GM12878 (cell line): Measurements from ENCODE around the gene CENPP. TPM values are rescaled to one million over a fixed set of nuclear protein-coding genes. Genes with fewer than 3 reads are reported as not detected.

ENCODE experiments used
- ATAC-seq: fragments of 200-7000 bp; cut with Tn5 transposase; 3 replicates; pipeline ENCODE4 v1.9.1; 2020; ENCODE audit warnings: mild to moderate bottlenecking, moderate library complexity
- BruUV-seq: library from RNA; stranded (reverse); fragments of 400-500 nt; replicated peaks from 2 replicates; lab custom pipeline; 2021; lab: Mats Ljungman, UMichigan
- CTCF ChIA-PET: fragments of 300-600 bp; sonication (Branson Sonifier 250); formaldehyde crosslinking; extraction: SDS; loops from one replicate; lab custom pipeline; 2021; ENCODE audit warnings: inconsistent platforms; lab: Yijun Ruan, JAX
- POLR2A ChIA-PET: fragments of 350-600 bp; formaldehyde crosslinking; extraction: SDS; loops from one replicate; lab custom pipeline; 2021; ENCODE audit warnings: inconsistent platforms; lab: Charles Lee
- RAD21 ChIA-PET: fragments of 300-600 bp; sonication (Branson Sonifier 250); formaldehyde crosslinking; loops from one replicate; lab custom pipeline; 2023; ENCODE audit warnings: antibody characterized with exemption; ENCODE audit not compliant: unreplicated experiment; lab: Charles Lee
- SMC1A ChIA-PET: fragments of 300-600 bp; sonication (Branson Sonifier 250); formaldehyde crosslinking; loops from one replicate; lab custom pipeline; 2023; ENCODE audit not compliant: unreplicated experiment, uncharacterized antibody; lab: Charles Lee
- DNase-seq: peaks from one replicate; pipeline ENCODE4 v3.0.0-alpha.2; 2011; ENCODE audit warnings: low read depth, low spot score
- FAIRE-seq: peaks from 3 replicates; lab custom pipeline; 2011; peaks lifted over from hg19 to GRCh38; lab: Jason Lieb, UNC
- H2AFZ ChIP-seq: 2 replicates; pipeline ENCODE4 v1.6.0; 2011; ENCODE audit warnings: low read depth, low read length, control low read depth; ENCODE audit not compliant: control insufficient read depth
- H3K27ac ChIP-seq: 2 replicates; pipeline ENCODE4 v1.5.1; 2011; ENCODE audit warnings: control low read depth; ENCODE audit not compliant: control insufficient read depth, insufficient read depth
- H3K27me3 ChIP-seq, 2 experiments: replicated peaks in 1 of 2; 2 replicates each; pipeline versions ENCODE4 v1.6.0 to v1.6.1; 2011; ENCODE audit warnings: low read length in 1 of 2; ENCODE audit not compliant: control insufficient read depth in 2 of 2, insufficient read depth in 2 of 2
- H3K36me3 ChIP-seq, 2 experiments: 2 replicates each; pipeline ENCODE4 v1.5.1; 2011; ENCODE audit warnings: low read length in 1 of 2; ENCODE audit not compliant: control insufficient read depth in 2 of 2, insufficient read depth in 2 of 2
- H3K4me1 ChIP-seq: 2 replicates; pipeline ENCODE4 v1.6.1; 2011; ENCODE audit warnings: mild to moderate bottlenecking, low read length, moderate library complexity, mixed read lengths; ENCODE audit not compliant: control insufficient read depth, insufficient read depth
- H3K4me2 ChIP-seq: 2 replicates; pipeline ENCODE4 v1.6.0; 2011; ENCODE audit warnings: control low read depth; ENCODE audit not compliant: control insufficient read depth, insufficient read depth
- H3K4me3 ChIP-seq: fragments of 200-600 bp; sonication (generic); 2 replicates; pipeline ENCODE4 v1.5.1; 2016
- H3K79me2 ChIP-seq: 2 replicates; pipeline ENCODE4 v1.6.0; 2011; ENCODE audit warnings: low read length; ENCODE audit not compliant: control insufficient read depth, insufficient read depth
- H3K9ac ChIP-seq: 2 replicates; pipeline ENCODE4 v1.8.0; 2011; ENCODE audit warnings: low read length, control low read depth, mixed read lengths; ENCODE audit not compliant: control insufficient read depth, insufficient read depth
- H3K9me3 ChIP-seq: replicated peaks from 3 replicates; pipeline ENCODE4 v1.5.1; 2011; ENCODE audit warnings: mild to moderate bottlenecking, low read length; ENCODE audit not compliant: control insufficient read depth, insufficient read depth
- H4K20me1 ChIP-seq: 2 replicates; pipeline ENCODE4 v1.6.0; 2011; ENCODE audit not compliant: control insufficient read depth, insufficient read depth
- CEBPZ ChIP-seq: fragments of 150-350 bp; IDR thresholded peaks from 2 replicates; pipeline ENCODE4 v1.6.1; 2016; ENCODE audit warnings: low read depth, low read length
- EGR1 ChIP-seq, 2 experiments: IDR thresholded peaks; 1 replicate in 1 of 2; 2 replicates in 1 of 2; pipeline ENCODE4 v1.6.1; 2011 to 2012; ENCODE audit warnings: low read depth in 2 of 2, low read length in 2 of 2, borderline replicate concordance in 1 of 2, mild to moderate bottlenecking in 1 of 2, moderate library complexity in 1 of 2
- FOS ChIP-seq: IDR thresholded peaks from 3 replicates; pipeline ENCODE4 v1.6.1; 2011; ENCODE audit warnings: borderline replicate concordance; ENCODE audit not compliant: insufficient read length; ENCODE audit errors: extremely low read depth
- HCFC1 ChIP-seq: fragments of 150-350 bp; IDR thresholded peaks from 2 replicates; pipeline ENCODE4 v1.6.1; 2014; ENCODE audit warnings: low read length
- HDGF ChIP-seq: fragments of 450-650 bp; IDR thresholded peaks from 2 replicates; pipeline ENCODE4 v1.6.1; 2016; ENCODE audit warnings: antibody characterized with exemption
- JUNB ChIP-seq: IDR thresholded peaks from 2 replicates; pipeline ENCODE4 v1.6.1; 2016; ENCODE audit warnings: antibody characterized with exemption, mild to moderate bottlenecking
- KDM1A ChIP-seq: fragments of 200-600 bp; sonication (generic); IDR thresholded peaks from 2 replicates; pipeline ENCODE4 v1.6.1; 2016; ENCODE audit warnings: borderline replicate concordance
- MTA3 ChIP-seq: IDR thresholded peaks from 2 replicates; pipeline ENCODE4 v1.6.1; 2012; ENCODE audit warnings: low read length, inconsistent platforms, borderline replicate concordance
- NFIC ChIP-seq: IDR thresholded peaks from 2 replicates; pipeline ENCODE4 v1.6.1; 2012; ENCODE audit warnings: low read depth, mild to moderate bottlenecking, inconsistent platforms, low read length, moderate library complexity
- NFXL1 ChIP-seq: fragments of 450-650 bp; IDR thresholded peaks from 2 replicates; pipeline ENCODE4 v1.6.1; 2017; ENCODE audit warnings: antibody characterized with exemption, mild to moderate bottlenecking, borderline replicate concordance
- NFYA ChIP-seq: IDR thresholded peaks from 2 replicates; pipeline ENCODE4 v1.6.1; 2011; ENCODE audit warnings: low read depth, mild to moderate bottlenecking, low read length, improper control_type of control experiment, borderline replicate concordance
- NR2C1 ChIP-seq: fragments of 450-650 bp; IDR thresholded peaks from 2 replicates; pipeline ENCODE4 v1.6.1; 2017; ENCODE audit warnings: antibody characterized with exemption, mild to moderate bottlenecking, moderate library complexity
- PBX3 ChIP-seq: IDR thresholded peaks from 2 replicates; pipeline ENCODE4 v1.6.1; 2011; ENCODE audit warnings: mild to moderate bottlenecking, low read depth, low read length, moderate library complexity; ENCODE audit not compliant: insufficient replicate concordance
- POLR2AphosphoS5 ChIP-seq: IDR thresholded peaks from 2 replicates; pipeline ENCODE4 v1.6.1; 2011; ENCODE audit warnings: mild to moderate bottlenecking, low read length, inconsistent platforms
- RBBP5 ChIP-seq: fragments of 200-600 bp; sonication (generic); conservative IDR thresholded peaks from 2 replicates; pipeline ENCODE4 v1.6.1; 2016
- SIN3A ChIP-seq: IDR thresholded peaks from 2 replicates; pipeline ENCODE4 v1.6.1; 2012; ENCODE audit warnings: low read depth, low read length, improper control_type of control experiment
- SMARCA5 ChIP-seq: fragments of 450-650 bp; IDR thresholded peaks from 2 replicates; pipeline ENCODE4 v1.6.1; 2017; ENCODE audit warnings: mild to moderate bottlenecking
- SUZ12 ChIP-seq: fragments of 200-600 bp; sonication (generic); IDR thresholded peaks from one replicate; pipeline ENCODE4 v1.6.1; 2018; ENCODE audit warnings: antibody characterized with exemption, mild to moderate bottlenecking; ENCODE audit not compliant: unreplicated experiment
- TCF12 ChIP-seq: IDR thresholded peaks from 2 replicates; pipeline ENCODE4 v1.6.1; 2011; ENCODE audit warnings: low read depth, mild to moderate bottlenecking, low read length
- WGBS: methylation state at CpG from one replicate; pipeline ENCODE4 v1.1.6; 2016; ENCODE audit warnings: low lambda C conversion rate; ENCODE audit not compliant: insufficient replicate concordance, insufficient coverage; ENCODE audit errors: missing lambda C conversion rate; 5-methylcytosine and 5-hydroxymethylcytosine counted together
- in situ Hi-C: fragments of 300-500 bp; cut with MboI; formaldehyde crosslinking; loops from 9 replicates; pipeline ENCODE4 v1.14.3; 2018; ENCODE audit warnings: mixed read lengths
- intact Hi-C: fragments of 100-400 bp; cut with micrococcal nuclease; formaldehyde crosslinking; loops from one replicate; pipeline ENCODE4 v1.14.2; 2022; ENCODE audit not compliant: unreplicated experiment
- polyA plus RNA-seq, 11 experiments: library from polyadenylated mRNA; depleted of rRNA in 4 of 11; unstranded in 6 of 11; stranded (reverse) in 5 of 11; fragments of >200 nt; fragmentation: Nextera tagmentation in 4 of 11; fragmentation: Illumina TruSeq in 1 of 11; extraction: Ambion mirVana in 4 of 11; extraction: Trizol in 1 of 11; gene quantifications; 1 replicate in 1 of 11; 2 replicates in 10 of 11; pipeline versions ENCODE4 v1.2.1 to v1.2.3, GENCODE V29; 2011 to 2016; ENCODE audit warnings: inconsistent platforms in 2 of 11, missing spikeins in 2 of 11, low read depth in 1 of 11
- total RNA-seq, 4 experiments: library from RNA; depleted of rRNA in 3 of 4; stranded (reverse); fragments of >200 nt in 3 of 4; fragmentation: Illumina TruSeq in 1 of 4; extraction: Trizol in 1 of 4; gene quantifications; 2 replicates each; pipeline versions ENCODE4 v1.2.1 to v1.2.3, GENCODE V29; 2013 to 2021
- TF ChIP-seq, protein P1 (sequence below): fragments of 450-650 bp; IDR thresholded peaks from 2 replicates; pipeline ENCODE4 v1.6.1; 2016; ENCODE audit warnings: mild to moderate bottlenecking

The CENPP gene
- total and polyA plus RNA-seq, 10 of the 15 experiments (the other 5 are each of a cell fraction or from before 2014, with no cell fraction given), result 9.4 to 31.4 (median 19.8) TPM

- intact Hi-C loops (loop anchor here (10.0 kb wide), 1 partner anchor 126 kb away; no protein-coding TSS in a partner anchor), in situ Hi-C loops (no loop called here)
- ChIA-PET POLR2A (no interaction called here), CTCF (no interaction called here), RAD21 (no interaction called here), SMC1A (no interaction called here)
- no peak overlapping the region for H3K4me3 ChIP-seq
- H3K27ac ChIP-seq, result no peak overlapping the region
- ATAC-seq (no peak), DNase-seq (no peak), FAIRE-seq (no peak)
- no peak overlapping the region for H2AFZ ChIP-seq
- no peak overlapping the region for H3K4me2 ChIP-seq
- 93% methylated on average over 5 of the region's 5 CpGs for WGBS
- no peaks in the 10 kb centered on the region for H3K79me2 ChIP-seq
- no TSS peak for BruUV-seq
- H4K20me1 ChIP-seq, result no peaks in the 10 kb centered on the region
- no peak for TF ChIP-seq TCF12
- TF ChIP-seq RBBP5, result no peak
- TF ChIP-seq EGR1 (IDR thresholded peaks at IDR 0.05; ENCODE audit: borderline replicate concordance in 1 of 2, low read depth in 2 of 2, low read length in 2 of 2), result no peak
- TF ChIP-seq, protein P1, sequence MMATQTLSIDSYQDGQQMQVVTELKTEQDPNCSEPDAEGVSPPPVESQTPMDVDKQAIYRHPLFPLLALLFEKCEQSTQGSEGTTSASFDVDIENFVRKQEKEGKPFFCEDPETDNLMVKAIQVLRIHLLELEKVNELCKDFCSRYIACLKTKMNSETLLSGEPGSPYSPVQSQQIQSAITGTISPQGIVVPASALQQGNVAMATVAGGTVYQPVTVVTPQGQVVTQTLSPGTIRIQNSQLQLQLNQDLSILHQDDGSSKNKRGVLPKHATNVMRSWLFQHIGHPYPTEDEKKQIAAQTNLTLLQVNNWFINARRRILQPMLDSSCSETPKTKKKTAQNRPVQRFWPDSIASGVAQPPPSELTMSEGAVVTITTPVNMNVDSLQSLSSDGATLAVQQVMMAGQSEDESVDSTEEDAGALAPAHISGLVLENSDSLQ, result no peak
- no peak for TF ChIP-seq NFXL1
- no peak for TF ChIP-seq CEBPZ
- TF ChIP-seq SUZ12, result no peak
- no peak for TF ChIP-seq SMARCA5
- TF ChIP-seq HDGF, result no peak
- TF ChIP-seq MTA3, result no peak
- no peak for TF ChIP-seq POLR2AphosphoS5
- TF ChIP-seq PBX3, result no peak
- no peak for TF ChIP-seq FOS
- no peak for TF ChIP-seq NFIC
- no peak for TF ChIP-seq KDM1A
- TF ChIP-seq HCFC1, result no peak
- no peak for TF ChIP-seq NR2C1
- no peak for TF ChIP-seq NFYA
- no peak for TF ChIP-seq SIN3A
- TF ChIP-seq JUNB, result no peak
- H3K4me1 ChIP-seq, result peaks cover 3% of the 10 kb centered on the region; the same call in 1 of the 2 replicates
- H3K9me3 ChIP-seq, result no peaks in the 10 kb centered on the region
- H3K27me3 ChIP-seq, result no peaks in the 10 kb centered on the region
- H3K36me3 ChIP-seq, result no peaks in the 10 kb centered on the region
- no peak overlapping the region for H3K9ac ChIP-seq
These were observed 183.3 kb downstream of the CENPP start for GRCh38 chr9:92509050-92509449.
